Neural crest cell (in vitro differentiated cells): ENCODE results near the gene OR2A25. TPM values are rescaled to one million over a fixed set of nuclear protein-coding genes. Genes with fewer than 3 reads are reported as not detected.

Experiments
- DNase-seq: peaks from one replicate; pipeline ENCODE4 v3.0.0; 2021; ENCODE audit warnings: low read depth, mixed read lengths, low spot score
- H3K27ac Mint-ChIP-seq: one replicate; pipeline ENCODE4 v1.8.0; 2021; ENCODE audit warnings: mild to moderate bottlenecking, mixed read lengths; ENCODE audit not compliant: unreplicated experiment
- H3K27me3 Mint-ChIP-seq: 2 replicates; pipeline ENCODE4 v1.8.0; 2021; ENCODE audit warnings: low read depth, mild to moderate bottlenecking, mixed read lengths
- H3K36me3 Mint-ChIP-seq: 2 replicates; pipeline ENCODE4 v1.8.0; 2021; ENCODE audit warnings: low read depth, mild to moderate bottlenecking, mixed read lengths
- H3K4me1 Mint-ChIP-seq: 2 replicates; pipeline ENCODE4 v1.8.0; 2021; ENCODE audit warnings: mixed read lengths
- H3K4me3 Mint-ChIP-seq: one replicate; pipeline ENCODE4 v1.8.0; 2021; ENCODE audit warnings: mild to moderate bottlenecking, mixed read lengths
- H3K9me3 Mint-ChIP-seq: 2 replicates; pipeline ENCODE4 v1.8.0; 2021; ENCODE audit warnings: mixed read lengths
- total RNA-seq: library from RNA; stranded (reverse); gene quantifications from 2 replicates; pipeline ENCODE4 v1.2.1, GENCODE V29; 2021
- TF ChIP-seq, protein P1 (sequence below): fragments of 200-600 bp; sonication (generic); conservative IDR thresholded peaks from 2 replicates; pipeline ENCODE4 v1.5.0; 2021; ENCODE audit warnings: antibody characterized with exemption, mild to moderate bottlenecking

Gene OR2A25
- total RNA-seq, 1 donor from 2014 or later = not detected

DNA sequence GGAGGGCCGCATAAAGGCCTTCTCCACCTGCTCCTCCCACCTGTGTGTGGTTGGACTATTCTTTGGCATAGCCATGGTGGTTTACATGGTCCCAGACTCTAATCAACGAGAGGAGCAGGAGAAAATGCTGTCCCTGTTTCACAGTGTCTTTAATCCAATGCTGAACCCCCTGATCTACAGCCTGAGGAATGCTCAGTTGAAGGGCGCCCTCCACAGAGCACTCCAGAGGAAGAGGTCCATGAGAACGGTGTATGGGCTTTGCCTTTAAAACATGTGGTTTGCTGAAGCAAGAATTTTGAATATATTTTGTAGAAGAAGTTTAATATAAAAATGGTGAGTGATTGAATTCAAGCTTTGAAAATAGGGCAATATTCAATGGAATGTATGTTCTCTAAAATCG is 40.7 kb downstream of the OR2A25 start:
- no peaks in the 10 kb centered on the region for H3K9me3 Mint-ChIP-seq
- DNase-seq = no peak
- no peak overlapping the region for H3K27ac Mint-ChIP-seq
- H3K4me3 Mint-ChIP-seq = no peak overlapping the region
- H3K4me1 Mint-ChIP-seq = no peaks in the 10 kb centered on the region
- H3K27me3 Mint-ChIP-seq = peaks cover 11% of the 10 kb centered on the region
- no peaks in the 10 kb centered on the region for H3K36me3 Mint-ChIP-seq
- TF ChIP-seq, protein P1, sequence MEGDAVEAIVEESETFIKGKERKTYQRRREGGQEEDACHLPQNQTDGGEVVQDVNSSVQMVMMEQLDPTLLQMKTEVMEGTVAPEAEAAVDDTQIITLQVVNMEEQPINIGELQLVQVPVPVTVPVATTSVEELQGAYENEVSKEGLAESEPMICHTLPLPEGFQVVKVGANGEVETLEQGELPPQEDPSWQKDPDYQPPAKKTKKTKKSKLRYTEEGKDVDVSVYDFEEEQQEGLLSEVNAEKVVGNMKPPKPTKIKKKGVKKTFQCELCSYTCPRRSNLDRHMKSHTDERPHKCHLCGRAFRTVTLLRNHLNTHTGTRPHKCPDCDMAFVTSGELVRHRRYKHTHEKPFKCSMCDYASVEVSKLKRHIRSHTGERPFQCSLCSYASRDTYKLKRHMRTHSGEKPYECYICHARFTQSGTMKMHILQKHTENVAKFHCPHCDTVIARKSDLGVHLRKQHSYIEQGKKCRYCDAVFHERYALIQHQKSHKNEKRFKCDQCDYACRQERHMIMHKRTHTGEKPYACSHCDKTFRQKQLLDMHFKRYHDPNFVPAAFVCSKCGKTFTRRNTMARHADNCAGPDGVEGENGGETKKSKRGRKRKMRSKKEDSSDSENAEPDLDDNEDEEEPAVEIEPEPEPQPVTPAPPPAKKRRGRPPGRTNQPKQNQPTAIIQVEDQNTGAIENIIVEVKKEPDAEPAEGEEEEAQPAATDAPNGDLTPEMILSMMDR = no peak

DNA sequence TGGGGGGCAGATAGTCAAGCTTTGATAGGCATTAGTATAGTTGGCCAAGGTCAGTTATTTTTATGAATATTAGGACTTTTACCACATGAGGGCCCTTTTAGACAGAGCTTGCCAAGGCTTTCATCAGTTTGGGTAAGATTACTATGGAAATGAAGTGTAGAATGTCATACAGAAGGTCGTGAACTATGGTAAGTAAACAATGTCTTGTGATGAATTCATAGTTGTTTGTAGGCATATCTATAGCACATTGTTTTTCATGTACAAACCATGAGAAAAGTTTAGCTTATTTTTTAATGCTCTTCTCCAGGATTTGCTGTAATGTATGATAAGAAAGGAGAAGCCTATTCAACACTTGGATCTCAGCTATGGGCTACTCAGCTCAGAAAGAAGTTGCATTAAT is 44.0 kb downstream of the OR2A25 start:
- Mint-ChIP-seq H3K36me3 (no peaks in the 10 kb centered on the region), H3K9me3 (no peaks in the 10 kb centered on the region), H3K4me3 (no peak overlapping the region), H3K4me1 (no peaks in the 10 kb centered on the region), H3K27ac (no peak overlapping the region), H3K27me3 (peaks cover 11% of the 10 kb centered on the region)
- TF ChIP-seq, protein P1 = no peak
- DNase-seq = no peak

DNA sequence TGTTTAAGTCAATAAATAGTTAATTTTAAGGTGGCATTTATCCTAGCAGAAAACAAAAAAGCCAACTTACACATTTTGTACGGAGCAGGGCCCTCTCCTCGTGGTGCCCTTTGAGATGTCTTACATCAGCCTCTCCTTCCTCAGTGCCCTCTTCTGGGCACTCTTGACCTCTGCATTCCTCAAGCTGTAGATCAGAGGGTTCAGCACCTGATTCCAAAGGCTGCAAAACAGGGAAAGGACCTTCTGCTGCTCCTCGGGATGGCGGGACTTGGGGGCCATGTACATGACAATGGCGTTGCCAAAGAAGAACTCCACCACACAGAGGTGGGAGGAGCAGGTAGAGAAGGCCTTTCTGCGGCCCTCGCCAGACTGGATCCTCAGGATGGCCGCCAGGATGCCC is 48.7 kb downstream of the OR2A25 start:
- Mint-ChIP-seq H3K36me3 (no peaks in the 10 kb centered on the region), H3K27ac (no peak overlapping the region), H3K9me3 (peaks cover 2% of the 10 kb centered on the region)

DNA sequence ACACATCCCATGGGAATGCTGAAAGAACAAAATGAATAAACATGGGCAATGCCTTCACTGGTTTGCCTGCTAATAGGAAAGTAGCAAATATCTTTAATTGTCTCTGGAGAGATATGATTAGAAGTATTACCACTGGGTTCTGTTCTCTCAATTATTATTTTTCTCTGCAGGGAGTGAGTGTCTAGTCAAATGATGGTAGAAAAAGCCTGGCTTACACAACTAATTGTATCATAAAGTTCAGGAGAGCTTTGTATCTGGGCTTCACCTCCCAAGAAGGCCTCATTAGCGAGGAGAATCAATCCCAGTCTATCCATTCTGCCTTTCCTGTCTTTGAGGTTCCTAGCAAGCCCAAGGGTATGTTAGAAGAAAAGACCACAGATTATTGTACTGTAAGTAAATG is 53.3 kb downstream of the OR2A25 start, which contains the start of gene OR2A14:
TSS of gene OR2A14 (plus strand) at position 301 of the 400 bp plus-strand sequence. CDS start 5,937 bp downstream, outside the sequence.
- Mint-ChIP-seq H3K4me3 (no peak within 1 kb of the TSS), H3K27me3 (no peaks in the 10 kb centered on the region), H3K9me3 (peaks cover 2% of the 10 kb centered on the region), H3K36me3 (no peaks in the 10 kb centered on the region), H3K4me1 (no peaks in the 10 kb centered on the region), H3K27ac (no peak within 1 kb of the TSS)
- no peak for DNase-seq
- TF ChIP-seq, protein P1 = no peak

More for the DNA sequence above, 48.7 kb downstream of the OR2A25 start:
- no peak overlapping the region for H3K4me3 Mint-ChIP-seq
- TF ChIP-seq, protein P1 = no peak
- H3K4me1 Mint-ChIP-seq = no peaks in the 10 kb centered on the region
- no peak for DNase-seq
- H3K27me3 Mint-ChIP-seq = peaks cover 3% of the 10 kb centered on the region

Other genes starting within 250 kb of the OR2A25 start
- 105 and 107 TPM in 2 replicates for gene TCAF1, start 167.6 kb upstream of the OR2A25 start, total RNA-seq
- gene OR2F2, start 134.6 kb upstream of the OR2A25 start, total RNA-seq = not detected in 2 replicates
- not detected in 2 replicates for gene OR2F1, start 115.0 kb upstream of the OR2A25 start, total RNA-seq
- gene OR6B1, start 69.5 kb upstream of the OR2A25 start, total RNA-seq = not detected in 2 replicates
- not detected in 2 replicates for gene OR2A5, start 20.9 kb upstream of the OR2A25 start, total RNA-seq
- gene OR2A12, start 16.5 kb downstream of the OR2A25 start, total RNA-seq = not detected in 2 replicates
- gene OR2A2, start 39.8 kb downstream of the OR2A25 start, total RNA-seq = not detected in 2 replicates
- not detected in 2 replicates for gene OR2A14, start 53.4 kb downstream of the OR2A25 start, total RNA-seq
- gene CTAGE4, start 113.7 kb downstream of the OR2A25 start, total RNA-seq = 0.55 TPM in 1 of 2 replicates, not detected in the other
- 0.89 and 1.2 TPM in 2 replicates for gene ARHGEF35, start 126.0 kb downstream of the OR2A25 start, total RNA-seq
- gene OR2A42, start 169.8 kb downstream of the OR2A25 start, total RNA-seq = 0.14 TPM in 1 of 2 replicates, not detected in the other
- gene OR2A7, start 195.0 kb downstream of the OR2A25 start, total RNA-seq = 0.33 and 0.41 TPM in 2 replicates
- gene CTAGE8, start 199.5 kb downstream of the OR2A25 start, total RNA-seq = 0.72 TPM in 1 of 2 replicates, not detected in the other
- gene OR2A1, start 242.6 kb downstream of the OR2A25 start, total RNA-seq = 0.19 TPM in 1 of 2 replicates, not detected in the other